Thyroid gland (tissue), 4 donors: Measurements from ENCODE around the gene GALNTL6. TPM values are rescaled to one million over a fixed set of nuclear protein-coding genes. Genes with fewer than 3 reads are reported as not detected.
"Not testable (repeated sequence)": the region's sequence is repeated elsewhere in the genome, so short reads cannot be mapped to it uniquely, and the experiment has no call there.

Experiments used
- DNase-seq, 2 donors: peaks; one replicate each; pipeline ENCODE4 v3.0.0-alpha.2; 2019
- H3K27ac ChIP-seq, 3 donors: fragments of 200-600 bp; sonication (generic); 1 replicate in 2 of 3; 2 replicates in 1 of 3; pipeline ENCODE4 v1.5.1; 2016 to 2019; ENCODE audit warnings: mild to moderate bottlenecking in 1 of 3, moderate library complexity in 1 of 3
- H3K27me3 ChIP-seq: fragments of 200-600 bp; sonication (generic); one replicate; pipeline ENCODE4 v1.5.1; 2019
- H3K36me3 ChIP-seq, 2 donors: fragments of 200-600 bp; sonication (generic); one replicate each; pipeline ENCODE4 v1.5.1; 2016 to 2019
- H3K4me1 ChIP-seq, 2 donors: fragments of 200-600 bp; sonication (generic); one replicate each; pipeline ENCODE4 v1.5.1; 2017 to 2019
- H3K4me3 ChIP-seq, 3 donors: fragments of 200-600 bp; sonication (generic); replicated peaks in 1 of 3; 1 replicate in 2 of 3; 2 replicates in 1 of 3; pipeline ENCODE4 v1.5.1; 2016; ENCODE audit warnings: mild to moderate bottlenecking in 1 of 3
- H3K9me3 ChIP-seq: fragments of 200-600 bp; sonication (generic); one replicate; pipeline ENCODE4 v1.5.1; 2017
- CTCF ChIP-seq, 6 experiments: fragments of 200-600 bp in 3 of 6; fragments of 450-650 bp in 3 of 6; sonication (generic) in 3 of 6; IDR thresholded peaks; one replicate each; pipeline ENCODE4 v1.5.1; 2016 to 2019; ENCODE audit warnings: antibody characterized with exemption in 6 of 6, mild to moderate bottlenecking in 2 of 6, inconsistent platforms in 1 of 6, moderate library complexity in 1 of 6
- POLR2A ChIP-seq, 2 donors: fragments of 450-650 bp; IDR thresholded peaks; one replicate each; pipeline ENCODE4 v1.6.1; 2017; ENCODE audit warnings: antibody characterized with exemption in 2 of 2, mild to moderate bottlenecking in 2 of 2, moderate library complexity in 1 of 2
- WGBS, 2 donors: methylation state at CpG; one replicate each; pipeline ENCODE4 v1.1.5; 2017; 5-methylcytosine and 5-hydroxymethylcytosine counted together
- intact Hi-C: fragments of 100-400 bp; cut with DNase I; formaldehyde crosslinking; loops from one replicate; pipeline ENCODE4 v1.15.1; 2023
- total RNA-seq, 4 donors: library from RNA; depleted of rRNA; stranded (reverse); fragments of >200 nt; gene quantifications; one replicate each; pipeline ENCODE4 v1.2.3, GENCODE V29; 2016

The GALNTL6 gene
- total RNA-seq, 4 donors from 2014 or later: not detected

- no peaks in the 10 kb centered on the region for H3K9me3 ChIP-seq
- TF ChIP-seq CTCF (IDR thresholded peaks at IDR 0.05): no peak
- TF ChIP-seq POLR2A (IDR thresholded peaks at IDR 0.05): no peak
- no peaks in the 10 kb centered on the region for H3K27me3 ChIP-seq
- 77% methylated on average over 4 of the region's 4 CpGs for WGBS, 2 donors
- peaks cover 26 to 28% of the 10 kb centered on the region in 2 donors for H3K4me1 ChIP-seq
- no peak overlapping the region for H3K27ac ChIP-seq
- no peaks in the 10 kb centered on the region for H3K36me3 ChIP-seq
- no peak for DNase-seq
- intact Hi-C loops: no loop called here
- no peak overlapping the region for H3K4me3 ChIP-seq
These were observed 978.6 kb downstream of the GALNTL6 start for GRCh38 chr4:172791841-172792240.

- intact Hi-C loops: no loop called here
- Histone ChIP-seq H3K4me3 (no peak overlapping the region), H3K36me3 (no peaks in the 10 kb centered on the region), H3K4me1 (peaks cover 24 to 26% of the 10 kb centered on the region in 2 donors), H3K9me3 (no peaks in the 10 kb centered on the region), H3K27me3 (no peaks in the 10 kb centered on the region), H3K27ac (no peak overlapping the region)
- 74 to 76% methylated on average over 4 of the region's 4 CpGs for WGBS, 2 donors
- DNase-seq: no peak
- TF ChIP-seq CTCF (IDR thresholded peaks at IDR 0.05) (no peak), POLR2A (IDR thresholded peaks at IDR 0.05) (no peak)
These were observed 980.5 kb downstream of the GALNTL6 start for GRCh38 chr4:172793565-172794306.

GRCh38 chr4:172794307-172794703 lies 981.1 kb downstream of the GALNTL6 start:
- peaks cover 24 to 26% of the 10 kb centered on the region in 2 donors for H3K4me1 ChIP-seq
- H3K36me3 ChIP-seq: no peaks in the 10 kb centered on the region
- no peaks in the 10 kb centered on the region for H3K27me3 ChIP-seq
- DNase-seq: no peak
- no peak overlapping the region for H3K4me3 ChIP-seq
- intact Hi-C loops: no loop called here
- WGBS, 2 donors: 78 to 79% methylated on average over 3 of the region's 3 CpGs
- no peak for TF ChIP-seq CTCF (IDR thresholded peaks at IDR 0.05)
- TF ChIP-seq POLR2A (IDR thresholded peaks at IDR 0.05): no peak
- H3K27ac ChIP-seq: no peak overlapping the region
- H3K9me3 ChIP-seq: no peaks in the 10 kb centered on the region

- DNase-seq, H3K9me3 ChIP-seq, H3K4me3 ChIP-seq, H3K27me3 ChIP-seq, H3K36me3 ChIP-seq, intact Hi-C loops, H3K27ac ChIP-seq: not testable (repeated sequence)
- H3K4me1 ChIP-seq: peaks cover 16% of the 10 kb centered on the region in 2 donors
- WGBS, 2 donors: 94 to 97% methylated on average over 18 of the region's 18 CpGs
These were observed 984.1 kb downstream of the GALNTL6 start for GRCh38 chr4:172797281-172797680.

GRCh38 chr4:172802032-172802431 lies 988.8 kb downstream of the GALNTL6 start:
- intact Hi-C loops: no loop called here
- DNase-seq: no peak
- H3K9me3 ChIP-seq: no peaks in the 10 kb centered on the region
- TF ChIP-seq POLR2A (IDR thresholded peaks at IDR 0.05): no peak
- no peak for TF ChIP-seq CTCF (IDR thresholded peaks at IDR 0.05)
- H3K36me3 ChIP-seq: no peaks in the 10 kb centered on the region
- no peaks in the 10 kb centered on the region for H3K4me1 ChIP-seq
- H3K27me3 ChIP-seq: no peaks in the 10 kb centered on the region
- H3K27ac ChIP-seq: no peak overlapping the region
- no peak overlapping the region for H3K4me3 ChIP-seq
- WGBS, 2 donors: 70 to 80% methylated on average over 2 of the region's 2 CpGs
